Tibial artery (tissue), 4 donors: ENCODE data around the gene APBA2.
A peak's percentile ranks its signal among the peaks of the same experiment; 100 is the strongest.

Source experiments
- DNase-seq, 2 donors: peaks; one replicate each; pipeline ENCODE4 v3.0.0-alpha.2; 2019
- H3K27ac ChIP-seq, 2 donors: fragments of 200-600 bp; sonication (generic) in 1 of 2; 1 replicate in 1 of 2; 2 replicates in 1 of 2; pipeline ENCODE4 v1.5.1; 2018 to 2019; ENCODE audit warnings: mild to moderate bottlenecking in 1 of 2
- H3K27me3 ChIP-seq, 2 donors: fragments of 200-600 bp; sonication (generic) in 1 of 2; one replicate each; pipeline versions ENCODE4 v1.5.1 to v1.6.0; 2016 to 2019
- H3K36me3 ChIP-seq, 3 donors: fragments of 200-600 bp; sonication (generic) in 2 of 3; one replicate each; pipeline ENCODE4 v1.5.1; 2016 to 2019; ENCODE audit warnings: mild to moderate bottlenecking in 2 of 3
- H3K4me1 ChIP-seq, 4 donors: fragments of 200-600 bp; sonication (generic) in 2 of 4; 1 replicate in 3 of 4; 2 replicates in 1 of 4; pipeline ENCODE4 v1.5.1; 2016 to 2019
- H3K4me3 ChIP-seq, 2 donors: fragments of 200-600 bp; sonication (generic) in 1 of 2; 1 replicate in 1 of 2; 2 replicates in 1 of 2; pipeline ENCODE4 v1.5.1; 2018 to 2019; ENCODE audit warnings: mild to moderate bottlenecking in 2 of 2
- H3K9me3 ChIP-seq, 3 donors: fragments of 200-600 bp; sonication (generic) in 1 of 3; one replicate each; pipeline ENCODE4 v1.5.1; 2016 to 2019
- intact Hi-C: fragments of 100-400 bp; cut with DNase I; formaldehyde crosslinking; loops from one replicate; pipeline ENCODE4 v1.15.0; 2023; ENCODE audit warnings: low total_unique reads
- TF ChIP-seq, protein P1 (sequence below), 2 experiments: fragments of 200-600 bp in 1 of 2; fragments of 450-650 bp in 1 of 2; IDR thresholded peaks; one replicate each; pipeline ENCODE4 v1.5.1; 2017 to 2019; ENCODE audit warnings: antibody characterized with exemption in 2 of 2, mild to moderate bottlenecking in 1 of 2, moderate library complexity in 1 of 2

The APBA2 gene

GRCh38 chr15:28912422-28912821 is 26.6 kb downstream of the APBA2 start:
- intact Hi-C loops, result loop anchor here (10.0 kb wide), 1 partner anchor 1498 kb away; no protein-coding TSS in a partner anchor
- no peaks in the 10 kb centered on the region for H3K36me3 ChIP-seq
- H3K27ac ChIP-seq, result no peak overlapping the region
- H3K4me1 ChIP-seq, result no peaks in the 10 kb centered on the region
- DNase-seq, result peak in 1 of 2 donors; percentile 49
- TF ChIP-seq, protein P1, sequence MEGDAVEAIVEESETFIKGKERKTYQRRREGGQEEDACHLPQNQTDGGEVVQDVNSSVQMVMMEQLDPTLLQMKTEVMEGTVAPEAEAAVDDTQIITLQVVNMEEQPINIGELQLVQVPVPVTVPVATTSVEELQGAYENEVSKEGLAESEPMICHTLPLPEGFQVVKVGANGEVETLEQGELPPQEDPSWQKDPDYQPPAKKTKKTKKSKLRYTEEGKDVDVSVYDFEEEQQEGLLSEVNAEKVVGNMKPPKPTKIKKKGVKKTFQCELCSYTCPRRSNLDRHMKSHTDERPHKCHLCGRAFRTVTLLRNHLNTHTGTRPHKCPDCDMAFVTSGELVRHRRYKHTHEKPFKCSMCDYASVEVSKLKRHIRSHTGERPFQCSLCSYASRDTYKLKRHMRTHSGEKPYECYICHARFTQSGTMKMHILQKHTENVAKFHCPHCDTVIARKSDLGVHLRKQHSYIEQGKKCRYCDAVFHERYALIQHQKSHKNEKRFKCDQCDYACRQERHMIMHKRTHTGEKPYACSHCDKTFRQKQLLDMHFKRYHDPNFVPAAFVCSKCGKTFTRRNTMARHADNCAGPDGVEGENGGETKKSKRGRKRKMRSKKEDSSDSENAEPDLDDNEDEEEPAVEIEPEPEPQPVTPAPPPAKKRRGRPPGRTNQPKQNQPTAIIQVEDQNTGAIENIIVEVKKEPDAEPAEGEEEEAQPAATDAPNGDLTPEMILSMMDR (IDR thresholded peaks at IDR 0.05), result no peak
- peaks cover 0 to 3% of the 10 kb centered on the region in 2 donors for H3K27me3 ChIP-seq
- no peaks in the 10 kb centered on the region for H3K9me3 ChIP-seq
- no peak overlapping the region for H3K4me3 ChIP-seq

DNA sequence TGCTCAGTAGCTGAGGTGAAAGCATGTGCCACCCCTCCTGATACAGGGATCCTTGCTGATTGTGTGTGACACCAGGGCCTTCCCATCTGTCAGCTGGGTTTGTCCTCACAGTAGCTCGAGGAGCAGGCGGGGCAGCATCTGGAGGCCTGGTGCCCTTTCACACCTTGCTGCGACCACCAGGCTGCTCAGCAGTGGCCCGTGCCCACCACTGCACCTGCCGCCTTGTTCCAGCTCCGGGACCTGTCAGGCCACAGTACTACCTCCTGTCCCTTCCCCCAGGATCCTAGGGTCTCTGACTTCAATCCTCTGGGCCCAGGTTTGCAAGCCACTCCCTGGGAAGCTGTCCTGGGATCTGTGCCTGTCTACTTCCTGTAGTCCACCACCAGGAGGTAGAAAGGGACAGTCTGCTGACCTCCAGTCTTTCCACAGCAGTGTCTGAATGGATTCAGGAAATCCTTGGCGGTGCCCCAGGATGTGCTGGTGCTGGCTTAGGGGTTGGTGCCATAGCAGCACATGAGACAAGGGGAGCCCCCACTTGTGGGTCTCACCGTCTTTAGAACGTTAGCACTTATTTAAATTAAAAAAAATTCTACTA is 27.5 kb downstream of the APBA2 start:
- Histone ChIP-seq H3K4me3 (no peak overlapping the region), H3K4me1 (no peaks in the 10 kb centered on the region), H3K36me3 (no peaks in the 10 kb centered on the region), H3K9me3 (no peaks in the 10 kb centered on the region), H3K27ac (no peak overlapping the region), H3K27me3 (peaks cover 0 to 10% of the 10 kb centered on the region in 2 donors)
- TF ChIP-seq, protein P1 (IDR thresholded peaks at IDR 0.05), result no peak
- DNase-seq, result peak in 1 of 2 donors; percentile 60
- intact Hi-C loops, result loop anchor here (10.0 kb wide), 1 partner anchor 1498 kb away; no protein-coding TSS in a partner anchor

- intact Hi-C loops, result loop anchor here (10.0 kb wide), 1 partner anchor 1499 kb away; no protein-coding TSS in a partner anchor
- no peak overlapping the region for H3K4me3 ChIP-seq
- TF ChIP-seq, protein P1 (IDR thresholded peaks at IDR 0.05), result no peak
- peaks cover 0 to 11% of the 10 kb centered on the region in 2 donors for H3K27me3 ChIP-seq
- H3K9me3 ChIP-seq, result no peaks in the 10 kb centered on the region
- H3K4me1 ChIP-seq, result no peaks in the 10 kb centered on the region
- no peak overlapping the region for H3K27ac ChIP-seq
- H3K36me3 ChIP-seq, result no peaks in the 10 kb centered on the region
- peak in 1 of 2 donors; percentile 17 for DNase-seq
These were observed 28.3 kb downstream of the APBA2 start for GRCh38 chr15:28914046-28914445.

DNA sequence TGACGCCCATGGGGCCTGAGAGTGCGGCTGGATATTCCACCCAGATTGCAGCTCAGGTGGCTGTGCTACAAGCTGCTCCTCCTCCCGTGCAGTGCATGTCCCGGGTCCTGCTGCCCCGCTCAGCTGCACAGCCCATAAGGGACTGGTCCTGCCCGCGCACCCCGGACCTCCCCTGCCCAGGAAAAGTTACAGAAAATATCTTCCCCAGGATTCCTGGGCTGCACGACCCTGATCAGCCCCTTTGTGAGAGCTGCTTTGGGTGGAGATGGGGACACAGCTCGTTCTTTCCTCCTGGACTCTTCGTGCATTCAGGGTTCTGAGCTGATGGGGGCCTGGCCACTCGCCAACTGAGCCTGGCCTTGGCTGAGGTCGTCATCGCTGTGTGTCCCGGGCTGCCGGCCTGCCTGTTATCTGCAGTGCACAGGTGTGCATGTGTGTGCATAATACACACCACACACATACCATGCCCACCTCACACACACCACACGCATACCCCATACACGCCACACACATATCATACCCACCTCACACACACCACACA is 28.8 kb downstream of the APBA2 start:
- peaks cover 0 to 16% of the 10 kb centered on the region in 2 donors for H3K27me3 ChIP-seq
- no peak overlapping the region for H3K4me3 ChIP-seq
- TF ChIP-seq, protein P1 (IDR thresholded peaks at IDR 0.05), result no peak
- no peaks in the 10 kb centered on the region for H3K9me3 ChIP-seq
- DNase-seq, result peak in 1 of 2 donors; percentile 61
- no peaks in the 10 kb centered on the region for H3K36me3 ChIP-seq
- no peak overlapping the region for H3K27ac ChIP-seq
- no peaks in the 10 kb centered on the region for H3K4me1 ChIP-seq
- intact Hi-C loops, result loop anchor here (10.0 kb wide), 1 partner anchor 1500 kb away; no protein-coding TSS in a partner anchor

DNA sequence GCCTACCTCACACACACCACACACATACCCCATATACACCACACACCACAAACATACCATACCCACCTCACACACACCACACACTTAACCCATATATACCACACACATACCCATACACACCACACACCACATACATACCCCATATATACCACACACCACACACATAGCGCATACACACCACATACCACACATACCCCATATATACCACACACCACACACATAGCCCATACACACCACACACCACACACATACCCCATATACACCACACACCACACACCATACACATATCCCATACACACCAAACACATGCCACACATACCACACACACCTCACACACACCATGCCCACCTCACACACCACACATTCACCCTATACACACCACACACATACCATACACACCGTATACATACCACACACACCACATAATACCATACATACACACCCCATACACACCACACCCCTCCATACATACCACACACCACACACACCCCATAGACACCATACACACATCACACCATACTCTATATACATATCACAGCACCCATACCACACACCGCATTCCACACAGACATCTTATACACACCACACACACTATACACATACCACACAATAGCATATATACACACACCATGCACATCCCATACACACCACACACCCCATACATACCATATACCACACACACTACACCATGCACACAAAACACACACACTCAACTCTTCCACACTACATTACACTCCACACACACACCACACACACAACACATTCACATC is 29.5 kb downstream of the APBA2 start:
- H3K27ac ChIP-seq, result no peak overlapping the region
- TF ChIP-seq, protein P1 (IDR thresholded peaks at IDR 0.05), result no peak
- no peak for DNase-seq
- no peaks in the 10 kb centered on the region for H3K4me1 ChIP-seq
- H3K4me3 ChIP-seq, result no peak overlapping the region
- H3K36me3 ChIP-seq, result no peaks in the 10 kb centered on the region
- H3K9me3 ChIP-seq, result no peaks in the 10 kb centered on the region
- intact Hi-C loops, result loop anchor here (10.0 kb wide), 1 partner anchor 1500 kb away; no protein-coding TSS in a partner anchor
- peaks cover 0 to 21% of the 10 kb centered on the region in 2 donors for H3K27me3 ChIP-seq
